ENCODE measurements around the gene CCDC148.

GRCh38 chr2:158228943-158229508, 227.5 kb downstream of the CCDC148 start:
- TF ChIP-seq CTCF (IDR thresholded peaks at IDR 0.05; ENCODE audit: low read length): no peak
- no peak for TF ChIP-seq EZH2 (IDR thresholded peaks at IDR 0.05; ENCODE audit: borderline replicate concordance, low read length)
